Immature natural killer cell (primary cell): ENCODE measurements around the gene CETN3. TPM values are rescaled to one million over a fixed set of nuclear protein-coding genes. Genes with fewer than 3 reads are reported as not detected.

Experiments used
- polyA plus RNA-seq, 3 donors: library from polyadenylated mRNA; unstranded; fragments of 300-500 nt; fragmentation: Illumina TruSeq; gene quantifications; one replicate each; pipeline ENCODE4 v1.2.3, GENCODE V29; 2021

Gene CETN3
- polyA plus RNA-seq, 3 donors from 2014 or later: 2.2 to 15.1 (median 10.7) TPM

Other genes starting within 250 kb of the CETN3 start
- gene MBLAC2, start 65.0 kb upstream of the CETN3 start, polyA plus RNA-seq: 1 to 10 TPM; 2.2 to 3.1 (median 2.9) TPM
- gene POLR3G, start 65.1 kb upstream of the CETN3 start, polyA plus RNA-seq: 1 to 10 TPM; 1.5 to 3.5 (median 1.6) TPM
- 10 to 100 TPM in 1 of 3 donors, 1 to 10 TPM in 2; 6.5 to 11.7 (median 9.4) TPM for gene LYSMD3, start 119.8 kb upstream of the CETN3 start, polyA plus RNA-seq
- under 1 TPM in 1 of 3 donors, not detected in 2; 0.43 TPM for gene ADGRV1, start 149.0 kb upstream of the CETN3 start, polyA plus RNA-seq